OCI-LY7 (cell line): ENCODE measurements around the gene PHLDA3.

ENCODE experiments used
- EZH2phosphoT487 ChIP-seq: fragments of 200-600 bp; sonication (generic); IDR thresholded peaks from 2 replicates; pipeline ENCODE4 v1.6.1; 2018; ENCODE audit warnings: low read depth, borderline replicate concordance, mild to moderate bottlenecking, mixed run types, antibody characterized with exemption, low read length, moderate library complexity, mixed read lengths
- TF ChIP-seq, protein P1 (sequence below): fragments of 200-600 bp; sonication (generic); conservative IDR thresholded peaks from 2 replicates; pipeline ENCODE4 v1.5.1; 2014; ENCODE audit warnings: mild to moderate bottlenecking, antibody characterized with exemption, low read length, moderate library complexity, mixed read lengths

DNA sequence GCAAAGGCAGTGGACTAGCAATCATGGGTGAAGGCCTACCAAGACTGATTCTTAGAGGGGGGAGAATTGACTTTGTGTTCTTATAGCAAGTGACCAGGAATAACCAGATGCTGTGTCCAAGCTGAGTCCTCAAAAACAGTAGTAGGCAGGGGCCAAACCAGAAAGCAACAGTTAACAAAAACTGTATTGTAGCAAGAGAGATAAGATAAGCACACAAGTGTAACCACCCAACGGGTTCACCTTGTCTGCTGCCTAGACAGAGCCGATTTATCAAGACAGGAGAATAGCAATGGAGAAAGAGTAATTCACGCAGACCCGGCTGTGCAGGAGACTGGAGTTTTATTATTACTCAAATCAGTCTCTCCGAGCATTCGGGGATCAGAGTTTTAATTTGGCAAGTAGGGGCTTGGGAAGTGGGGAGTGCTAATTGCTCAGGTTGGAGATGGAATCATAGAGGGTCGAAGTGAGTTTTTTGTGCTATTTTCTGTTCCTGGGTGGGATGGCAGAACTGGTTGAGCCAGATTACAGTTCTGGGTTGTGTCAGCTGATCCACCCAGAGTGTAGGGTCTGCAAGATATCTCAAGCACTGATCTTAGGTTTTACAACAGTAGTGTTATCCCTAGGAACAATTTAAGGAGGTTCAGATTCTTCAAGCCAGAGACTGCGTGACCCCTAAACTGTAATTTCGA, 46.2 kb upstream of the PHLDA3 start:
- TF ChIP-seq, protein P1, sequence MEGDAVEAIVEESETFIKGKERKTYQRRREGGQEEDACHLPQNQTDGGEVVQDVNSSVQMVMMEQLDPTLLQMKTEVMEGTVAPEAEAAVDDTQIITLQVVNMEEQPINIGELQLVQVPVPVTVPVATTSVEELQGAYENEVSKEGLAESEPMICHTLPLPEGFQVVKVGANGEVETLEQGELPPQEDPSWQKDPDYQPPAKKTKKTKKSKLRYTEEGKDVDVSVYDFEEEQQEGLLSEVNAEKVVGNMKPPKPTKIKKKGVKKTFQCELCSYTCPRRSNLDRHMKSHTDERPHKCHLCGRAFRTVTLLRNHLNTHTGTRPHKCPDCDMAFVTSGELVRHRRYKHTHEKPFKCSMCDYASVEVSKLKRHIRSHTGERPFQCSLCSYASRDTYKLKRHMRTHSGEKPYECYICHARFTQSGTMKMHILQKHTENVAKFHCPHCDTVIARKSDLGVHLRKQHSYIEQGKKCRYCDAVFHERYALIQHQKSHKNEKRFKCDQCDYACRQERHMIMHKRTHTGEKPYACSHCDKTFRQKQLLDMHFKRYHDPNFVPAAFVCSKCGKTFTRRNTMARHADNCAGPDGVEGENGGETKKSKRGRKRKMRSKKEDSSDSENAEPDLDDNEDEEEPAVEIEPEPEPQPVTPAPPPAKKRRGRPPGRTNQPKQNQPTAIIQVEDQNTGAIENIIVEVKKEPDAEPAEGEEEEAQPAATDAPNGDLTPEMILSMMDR = no peak
- no peak for TF ChIP-seq EZH2phosphoT487
